WTC11 (cell line): ENCODE results near the gene ACER1.

Source experiments
- ATF6 ChIP-seq: sonication (generic); formaldehyde crosslinking; IDR thresholded peaks from 2 replicates; pipeline ENCODE4 v1.8.1; 2023; ENCODE audit warnings: mild to moderate bottlenecking, missing genetic modification reagents
- CTCF ChIP-seq: fragments of 200-600 bp; IDR thresholded peaks from 2 replicates; pipeline ENCODE4 v1.8.0; 2022; ENCODE audit warnings: antibody characterized with exemption
- FOXP4 ChIP-seq: sonication (generic); formaldehyde crosslinking; IDR thresholded peaks from 2 replicates; pipeline ENCODE4 v1.8.0; 2022; ENCODE audit warnings: mild to moderate bottlenecking, missing genetic modification reagents
- GABPB1 ChIP-seq: sonication (generic); formaldehyde crosslinking; IDR thresholded peaks from 2 replicates; pipeline ENCODE4 v1.8.1; 2023; ENCODE audit warnings: mild to moderate bottlenecking, missing genetic modification reagents
- GRHL2 ChIP-seq: fragments of 250-450 bp; sonication (Bioruptor Pico); IDR thresholded peaks from 2 replicates; pipeline ENCODE4 v1.8.0; 2022; ENCODE audit warnings: mild to moderate bottlenecking, moderate library complexity; ENCODE audit not compliant: insufficient replicate concordance, severe bottlenecking
- PREB ChIP-seq: sonication (generic); formaldehyde crosslinking; IDR thresholded peaks from 2 replicates; pipeline ENCODE4 v1.8.1; 2022; ENCODE audit warnings: mild to moderate bottlenecking, missing genetic modification reagents, moderate library complexity, borderline replicate concordance
- ZNF317 ChIP-seq: sonication (generic); formaldehyde crosslinking; IDR thresholded peaks from 2 replicates; pipeline ENCODE4 v1.8.1; 2023; ENCODE audit warnings: low read depth, mild to moderate bottlenecking, moderate library complexity, missing genetic modification reagents, borderline replicate concordance
- ZNF532 ChIP-seq: fragments of 250-450 bp; sonication (Bioruptor Pico); IDR thresholded peaks from 2 replicates; pipeline ENCODE4 v1.9.0; 2021; ENCODE audit warnings: mild to moderate bottlenecking, borderline replicate concordance

- no peak for TF ChIP-seq PREB
- TF ChIP-seq CTCF, result no peak
- no peak for TF ChIP-seq ATF6 (CRISPR knock-in tag)
- no peak for TF ChIP-seq GRHL2 (CRISPR knock-in tag)
- no peak for TF ChIP-seq FOXP4 (CRISPR knock-in tag)
- TF ChIP-seq ZNF532 (CRISPR knock-in tag), result no peak
- TF ChIP-seq ZNF317 (CRISPR knock-in tag), result no peak
- no peak for TF ChIP-seq GABPB1 (CRISPR knock-in tag)
Measured at GRCh38 chr19:6271251-6271650, 62.2 kb downstream of the ACER1 start.
